Measurements from ENCODE around the gene CERKL. TPM values are rescaled to one million over a fixed set of nuclear protein-coding genes. Genes with fewer than 3 reads are reported as not detected.

CERKL gene
- total and polyA plus RNA-seq, 2 experiments from 2014 or later = 0.32 to 0.69 TPM

- no peak overlapping the region for H3K4me2 ChIP-seq
- Mint-ChIP-seq H3K36me3 (ENCODE audit: low read depth) (no peaks in the 10 kb centered on the region), H3K27me3 (ENCODE audit: insufficient read depth, low read depth, poor library complexity) (no peaks in the 10 kb centered on the region), H3K4me1 (peaks cover 2% of the 10 kb centered on the region; the same call in 2 of the 3 replicates), H3K27ac (no peak overlapping the region), H3K4me3 (no peak overlapping the region), H3K9me3 (no peaks in the 10 kb centered on the region)
- no peaks in the 10 kb centered on the region for H3K4me1 ChIP-seq (ENCODE audit: insufficient read depth)
- H2AFZ ChIP-seq = no peak overlapping the region
- H3F3A ChIP-seq (replicated peaks; ENCODE audit: low read depth) = no peaks in the 10 kb centered on the region
- H3K79me2 ChIP-seq (replicated peaks; ENCODE audit: insufficient read depth) = no peaks in the 10 kb centered on the region
- H3K9me2 ChIP-seq (ENCODE audit: insufficient read depth) = no peaks in the 10 kb centered on the region
- DNase-seq (ENCODE audit: low spot score) = no peak
- no peak overlapping the region for H3K4me3 ChIP-seq
- ATAC-seq = no peak
- no peak overlapping the region for H3K27ac ChIP-seq (ENCODE audit: low read depth)
- peaks cover 9% of the 10 kb centered on the region; the same call in 1 of the 2 replicates for H3K27me3 ChIP-seq (ENCODE audit: insufficient read depth)
- H3K36me3 ChIP-seq (ENCODE audit: insufficient read depth) = no peaks in the 10 kb centered on the region
- H4K20me1 ChIP-seq (replicated peaks; ENCODE audit: insufficient read depth) = no peaks in the 10 kb centered on the region
- TF ChIP-seq REST (IDR thresholded peaks at IDR 0.05; ENCODE audit: unreplicated experiment) (no peak), CTCF (conservative IDR thresholded peaks at IDR 0.05; ENCODE audit: low read depth in 2 of 2) (no peak), CREB1 (CRISPR knock-in tag; IDR thresholded peaks at IDR 0.05; ENCODE audit: low read depth) (no peak), ETS1 (IDR thresholded peaks at IDR 0.05) (no peak), ZNF114 (CRISPR knock-in tag; IDR thresholded peaks at IDR 0.05) (no peak), NANOG (IDR thresholded peaks at IDR 0.05; ENCODE audit: borderline replicate concordance) (no peak), POLR2AphosphoS5 (IDR thresholded peaks at IDR 0.05; ENCODE audit: low read depth) (no peak), JUNB (IDR thresholded peaks at IDR 0.05; ENCODE audit: unreplicated experiment) (no peak), EZH2phosphoT487 (IDR thresholded peaks at IDR 0.05; ENCODE audit: unreplicated experiment) (no peak), STAT1 (IDR thresholded peaks at IDR 0.05; ENCODE audit: unreplicated experiment) (no peak), ZNF462 (CRISPR knock-in tag; IDR thresholded peaks at IDR 0.05) (no peak), EZH2 (IDR thresholded peaks at IDR 0.05; ENCODE audit: low read depth, unreplicated experiment) (no peak), ZNF331 (CRISPR knock-in tag; IDR thresholded peaks at IDR 0.05; ENCODE audit: low read depth) (no peak)
These were observed 37.4 kb upstream of the CERKL start for GRCh38 chr2:181694271-181694670.

All from GM23338 (cell line).